ENCODE results near the gene HIPK2.

The HIPK2 gene

GRCh38 chr7:139813151-139813550 is 35.4 kb upstream of the HIPK2 start:
- Histone ChIP-seq H3K4me1 (ENCODE audit: insufficient read depth, low read length) (no peaks in the 10 kb centered on the region), H3K9me3 (ENCODE audit: insufficient read depth, low read length, severe bottlenecking) (no peaks in the 10 kb centered on the region), H3K79me2 (ENCODE audit: insufficient read depth, low read length) (no peaks in the 10 kb centered on the region), H3K4me3 (ENCODE audit: low read depth in 1 of 2, low read length in 2 of 2) (no peak overlapping the region), H3K9ac (ENCODE audit: low read depth, low read length) (no peak overlapping the region), H3K27ac (ENCODE audit: low read length) (no peak overlapping the region), H4K20me1 (ENCODE audit: insufficient read depth, low read length) (no peaks in the 10 kb centered on the region), H3K27me3 (ENCODE audit: insufficient read depth, low read length, poor library complexity) (no peaks in the 10 kb centered on the region), H3K4me2 (ENCODE audit: insufficient read depth, low read length) (no peak overlapping the region), H3K36me3 (ENCODE audit: insufficient read depth, low read length) (no peaks in the 10 kb centered on the region), H2AFZ (ENCODE audit: low read depth, low read length) (no peak overlapping the region)
- TF ChIP-seq EZH2 (IDR thresholded peaks at IDR 0.05; ENCODE audit: borderline replicate concordance, low read depth, low read length, severe bottlenecking) (no peak), CTCF (IDR thresholded peaks at IDR 0.05; ENCODE audit: borderline replicate concordance, extremely low read depth, low read length, poor library complexity, severe bottlenecking) (no peak)
- DNase-seq (no peak), ATAC-seq (ENCODE audit: insufficient read depth, low read depth) (no peak)

GRCh38 chr7:139811066-139811465 is 33.3 kb upstream of the HIPK2 start:
- no peak overlapping the region for H3K9ac ChIP-seq (ENCODE audit: low read depth, low read length)
- ATAC-seq (ENCODE audit: insufficient read depth, low read depth): peak; percentile 67
- H3K27ac ChIP-seq (ENCODE audit: low read length): no peak overlapping the region
- H3K4me3 ChIP-seq (ENCODE audit: low read depth in 1 of 2, low read length in 2 of 2): no peak overlapping the region
- no peak overlapping the region for H3K4me2 ChIP-seq (ENCODE audit: insufficient read depth, low read length)
- TF ChIP-seq CTCF (IDR thresholded peaks at IDR 0.05; ENCODE audit: borderline replicate concordance, extremely low read depth, low read length, poor library complexity, severe bottlenecking) (no peak), EZH2 (IDR thresholded peaks at IDR 0.05; ENCODE audit: borderline replicate concordance, low read depth, low read length, severe bottlenecking) (no peak)
- no peaks in the 10 kb centered on the region for H4K20me1 ChIP-seq (ENCODE audit: insufficient read depth, low read length)
- H2AFZ ChIP-seq (ENCODE audit: low read depth, low read length): no peak overlapping the region
- H3K27me3 ChIP-seq (ENCODE audit: insufficient read depth, low read length, poor library complexity): no peaks in the 10 kb centered on the region
- H3K36me3 ChIP-seq (ENCODE audit: insufficient read depth, low read length): no peaks in the 10 kb centered on the region
- no peak for DNase-seq
- no peaks in the 10 kb centered on the region for H3K79me2 ChIP-seq (ENCODE audit: insufficient read depth, low read length)
- H3K9me3 ChIP-seq (ENCODE audit: insufficient read depth, low read length, severe bottlenecking): no peaks in the 10 kb centered on the region
- no peaks in the 10 kb centered on the region for H3K4me1 ChIP-seq (ENCODE audit: insufficient read depth, low read length)

GRCh38 chr7:139808846-139809442 is 31.1 kb upstream of the HIPK2 start:
- Histone ChIP-seq H3K4me2 (ENCODE audit: insufficient read depth, low read length) (no peak overlapping the region), H3K4me1 (ENCODE audit: insufficient read depth, low read length) (no peaks in the 10 kb centered on the region), H4K20me1 (ENCODE audit: insufficient read depth, low read length) (no peaks in the 10 kb centered on the region), H3K27ac (ENCODE audit: low read length) (no peak overlapping the region), H3K79me2 (ENCODE audit: insufficient read depth, low read length) (no peaks in the 10 kb centered on the region), H3K9ac (ENCODE audit: low read depth, low read length) (no peak overlapping the region), H3K9me3 (ENCODE audit: insufficient read depth, low read length, severe bottlenecking) (peaks cover 3% of the 10 kb centered on the region), H3K27me3 (ENCODE audit: insufficient read depth, low read length, poor library complexity) (no peaks in the 10 kb centered on the region), H2AFZ (ENCODE audit: low read depth, low read length) (no peak overlapping the region), H3K36me3 (ENCODE audit: insufficient read depth, low read length) (no peaks in the 10 kb centered on the region), H3K4me3 (ENCODE audit: low read depth in 1 of 2, low read length in 2 of 2) (no peak overlapping the region)
- ATAC-seq (ENCODE audit: insufficient read depth, low read depth): no peak
- TF ChIP-seq EZH2 (IDR thresholded peaks at IDR 0.05; ENCODE audit: borderline replicate concordance, low read depth, low read length, severe bottlenecking) (no peak), CTCF (IDR thresholded peaks at IDR 0.05; ENCODE audit: borderline replicate concordance, extremely low read depth, low read length, poor library complexity, severe bottlenecking) (no peak)
- DNase-seq: no peak

All from DND-41 (cell line).